ENCODE measurements around the gene PARP9.

Gene PARP9

DNA sequence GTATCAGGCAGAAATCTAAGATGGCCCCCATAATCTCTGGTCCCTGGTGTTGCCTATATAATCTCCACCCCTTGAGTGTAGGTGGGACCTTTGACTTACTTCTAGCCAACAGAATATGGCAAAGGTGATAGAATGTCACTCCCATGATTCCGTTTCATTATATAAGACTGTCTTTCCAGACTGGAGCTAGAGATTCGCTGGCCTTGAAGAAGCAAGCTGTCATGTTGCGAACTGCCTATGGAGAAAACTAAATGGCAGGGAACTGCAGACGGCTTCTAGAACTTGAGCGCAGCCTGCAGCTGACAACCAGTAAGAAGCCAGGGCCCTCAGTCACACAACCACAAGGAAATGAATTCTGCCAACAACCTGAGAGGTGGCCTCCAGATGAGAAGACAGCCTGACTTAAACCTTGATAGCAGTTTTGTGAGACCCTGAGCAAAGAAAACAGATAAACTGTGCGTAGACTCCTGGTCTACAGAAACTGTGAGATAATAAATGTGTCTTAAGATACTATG is 47.2 kb downstream of the PARP9 start:
- H2AFZ ChIP-seq (ENCODE audit: low read depth, low read length, severe bottlenecking) = no peak overlapping the region
- no peak overlapping the region for H3K4me3 ChIP-seq (ENCODE audit: insufficient read depth, low read length, poor library complexity, severe bottlenecking)
- no peaks in the 10 kb centered on the region for H3K36me3 ChIP-seq (ENCODE audit: low read length)
- no peaks in the 10 kb centered on the region for H3K27me3 ChIP-seq (ENCODE audit: low read length)
- H3K27ac ChIP-seq (ENCODE audit: low read depth, low read length) = no peak overlapping the region
- H3K79me2 ChIP-seq (ENCODE audit: insufficient read depth, low read length) = peaks cover 22% of the 10 kb centered on the region
- TF ChIP-seq, protein P1, sequence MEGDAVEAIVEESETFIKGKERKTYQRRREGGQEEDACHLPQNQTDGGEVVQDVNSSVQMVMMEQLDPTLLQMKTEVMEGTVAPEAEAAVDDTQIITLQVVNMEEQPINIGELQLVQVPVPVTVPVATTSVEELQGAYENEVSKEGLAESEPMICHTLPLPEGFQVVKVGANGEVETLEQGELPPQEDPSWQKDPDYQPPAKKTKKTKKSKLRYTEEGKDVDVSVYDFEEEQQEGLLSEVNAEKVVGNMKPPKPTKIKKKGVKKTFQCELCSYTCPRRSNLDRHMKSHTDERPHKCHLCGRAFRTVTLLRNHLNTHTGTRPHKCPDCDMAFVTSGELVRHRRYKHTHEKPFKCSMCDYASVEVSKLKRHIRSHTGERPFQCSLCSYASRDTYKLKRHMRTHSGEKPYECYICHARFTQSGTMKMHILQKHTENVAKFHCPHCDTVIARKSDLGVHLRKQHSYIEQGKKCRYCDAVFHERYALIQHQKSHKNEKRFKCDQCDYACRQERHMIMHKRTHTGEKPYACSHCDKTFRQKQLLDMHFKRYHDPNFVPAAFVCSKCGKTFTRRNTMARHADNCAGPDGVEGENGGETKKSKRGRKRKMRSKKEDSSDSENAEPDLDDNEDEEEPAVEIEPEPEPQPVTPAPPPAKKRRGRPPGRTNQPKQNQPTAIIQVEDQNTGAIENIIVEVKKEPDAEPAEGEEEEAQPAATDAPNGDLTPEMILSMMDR (IDR thresholded peaks at IDR 0.05; ENCODE audit: insufficient read depth, low read length, poor library complexity, severe bottlenecking) = no peak
- TF ChIP-seq EZH2phosphoT487 (conservative IDR thresholded peaks at IDR 0.05; ENCODE audit: low read length) = no peak
- H3K4me2 ChIP-seq (ENCODE audit: low read depth, low read length, poor library complexity, severe bottlenecking) = no peak overlapping the region
- no peaks in the 10 kb centered on the region for H3K9me2 ChIP-seq (replicated peaks; ENCODE audit: insufficient read depth, low read length)
- no peaks in the 10 kb centered on the region for H3F3A ChIP-seq (ENCODE audit: insufficient read depth)
- H4K20me1 ChIP-seq (ENCODE audit: low read depth, low read length) = peaks cover 18% of the 10 kb centered on the region
- no peaks in the 10 kb centered on the region for H3K9me3 ChIP-seq (ENCODE audit: insufficient read depth, low read length)
- H3K9ac ChIP-seq (ENCODE audit: low read length) = no peak overlapping the region

DNA sequence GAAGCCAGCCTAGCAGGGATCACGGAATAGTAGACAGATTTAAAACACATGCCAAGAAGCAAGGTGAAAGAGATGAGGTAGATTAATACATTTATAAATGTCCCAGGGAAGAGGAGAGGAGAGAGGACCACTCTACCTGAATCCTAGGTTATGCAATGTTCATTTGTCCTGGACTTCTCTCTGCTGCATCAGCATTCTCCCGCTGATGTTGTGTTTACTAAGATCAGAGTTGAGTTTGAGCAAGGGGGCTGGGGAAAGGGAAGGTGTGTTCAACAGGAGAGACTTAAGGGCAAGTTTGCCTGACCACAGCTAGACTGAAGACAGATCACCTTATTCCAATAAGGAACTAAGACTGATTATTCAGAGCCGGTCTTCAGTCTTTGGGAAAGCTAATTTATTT is 48.2 kb downstream of the PARP9 start:
- peaks cover 33% of the 10 kb centered on the region for H3K79me2 ChIP-seq (ENCODE audit: insufficient read depth, low read length)
- H2AFZ ChIP-seq (ENCODE audit: low read depth, low read length, severe bottlenecking) = no peak overlapping the region
- H3K4me3 ChIP-seq (ENCODE audit: insufficient read depth, low read length, poor library complexity, severe bottlenecking) = no peak overlapping the region
- no peaks in the 10 kb centered on the region for H3F3A ChIP-seq (ENCODE audit: insufficient read depth)
- no peak overlapping the region for H3K27ac ChIP-seq (ENCODE audit: low read depth, low read length)
- H3K27me3 ChIP-seq (ENCODE audit: low read length) = no peaks in the 10 kb centered on the region
- no peak overlapping the region for H3K4me2 ChIP-seq (ENCODE audit: low read depth, low read length, poor library complexity, severe bottlenecking)
- no peak overlapping the region for H3K9ac ChIP-seq (ENCODE audit: low read length)
- no peaks in the 10 kb centered on the region for H3K9me3 ChIP-seq (ENCODE audit: insufficient read depth, low read length)
- TF ChIP-seq, protein P1 (IDR thresholded peaks at IDR 0.05; ENCODE audit: insufficient read depth, low read length, poor library complexity, severe bottlenecking) = no peak
- TF ChIP-seq EZH2phosphoT487 (conservative IDR thresholded peaks at IDR 0.05; ENCODE audit: low read length) = no peak
- no peaks in the 10 kb centered on the region for H3K36me3 ChIP-seq (ENCODE audit: low read length)
- peaks cover 21% of the 10 kb centered on the region for H4K20me1 ChIP-seq (ENCODE audit: low read depth, low read length)
- no peaks in the 10 kb centered on the region for H3K9me2 ChIP-seq (replicated peaks; ENCODE audit: insufficient read depth, low read length)

DNA sequence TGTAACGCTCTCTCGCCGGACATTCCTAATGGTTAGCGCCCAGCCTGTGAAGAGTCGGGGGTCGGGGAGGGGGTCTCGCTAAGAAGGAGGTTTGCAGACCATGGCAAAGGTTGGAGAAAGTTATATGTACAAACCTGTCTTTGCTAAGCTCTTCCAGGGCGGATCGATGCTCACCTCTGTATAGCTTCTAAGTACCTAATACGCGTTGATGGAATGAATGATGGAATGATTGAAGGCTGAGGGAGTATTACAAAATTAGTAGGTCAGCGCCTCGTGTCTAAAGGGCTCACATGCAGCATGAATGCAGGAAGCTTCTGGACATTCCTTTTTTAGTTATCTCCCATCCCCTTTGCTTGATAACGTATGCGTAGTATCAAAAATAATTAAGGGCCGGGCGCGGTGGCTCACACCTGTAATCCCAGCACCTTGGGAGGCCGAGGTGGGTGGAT is 49.1 kb downstream of the PARP9 start:
- Histone ChIP-seq H4K20me1 (ENCODE audit: low read depth, low read length) (peaks cover 26% of the 10 kb centered on the region), H3K27me3 (ENCODE audit: low read length) (no peaks in the 10 kb centered on the region), H3K9ac (ENCODE audit: low read length) (peak overlapping the region; percentile 90), H3F3A (ENCODE audit: insufficient read depth) (no peaks in the 10 kb centered on the region), H3K27ac (ENCODE audit: low read depth, low read length) (no peak overlapping the region; the same call in 1 of the 2 replicates), H3K79me2 (ENCODE audit: insufficient read depth, low read length) (peaks cover 41% of the 10 kb centered on the region), H2AFZ (ENCODE audit: low read depth, low read length, severe bottlenecking) (peak overlapping the region; percentile 100), H3K4me2 (ENCODE audit: low read depth, low read length, poor library complexity, severe bottlenecking) (peak overlapping the region; percentile 85), H3K9me3 (ENCODE audit: insufficient read depth, low read length) (no peaks in the 10 kb centered on the region), H3K4me3 (ENCODE audit: insufficient read depth, low read length, poor library complexity, severe bottlenecking) (peak overlapping the region; percentile 81), H3K36me3 (ENCODE audit: low read length) (no peaks in the 10 kb centered on the region), H3K9me2 (replicated peaks; ENCODE audit: insufficient read depth, low read length) (no peaks in the 10 kb centered on the region)
- TF ChIP-seq, protein P1 (IDR thresholded peaks at IDR 0.05; ENCODE audit: insufficient read depth, low read length, poor library complexity, severe bottlenecking) = no peak
